Effector memory CD4-positive, alpha-beta T cell (primary cell): Measurements from ENCODE around the gene KRTAP10-2.
"Not testable (repeated sequence)": the region's sequence is repeated elsewhere in the genome, so short reads cannot be mapped to it uniquely, and the experiment has no call there.

Experiments
- DNase-seq, 3 donors: peaks; one replicate each; pipeline ENCODE4 v3.0.0-alpha.2; 2020
- H3K27ac ChIP-seq: 2 replicates; pipeline ENCODE4 v1.7.0; 2013; ENCODE audit warnings: mild to moderate bottlenecking, low read length, moderate library complexity; ENCODE audit not compliant: insufficient read depth, poor library complexity, severe bottlenecking
- H3K27me3 ChIP-seq: replicated peaks from 2 replicates; pipeline ENCODE4 v1.7.0; 2013; ENCODE audit warnings: mild to moderate bottlenecking, low read length; ENCODE audit not compliant: insufficient read depth, control insufficient read depth, poor library complexity, severe bottlenecking
- H3K36me3 ChIP-seq: 2 replicates; pipeline ENCODE4 v1.7.0; 2013; ENCODE audit warnings: mild to moderate bottlenecking, low read length, moderate library complexity; ENCODE audit not compliant: control insufficient read depth, insufficient read depth
- H3K4me1 ChIP-seq: 2 replicates; pipeline ENCODE4 v1.7.0; 2013; ENCODE audit warnings: low read length, mild to moderate bottlenecking; ENCODE audit not compliant: control insufficient read depth, insufficient read depth, poor library complexity, severe bottlenecking
- H3K4me3 ChIP-seq: 2 replicates; pipeline ENCODE4 v1.7.0; 2013; ENCODE audit warnings: low read length, low read depth, mild to moderate bottlenecking; ENCODE audit not compliant: insufficient read depth, poor library complexity, severe bottlenecking
- H3K9me3 ChIP-seq: 2 replicates; pipeline ENCODE4 v1.7.0; 2013; ENCODE audit warnings: mild to moderate bottlenecking, low read length, moderate library complexity; ENCODE audit not compliant: control insufficient read depth

Gene KRTAP10-2

GRCh38 chr21:44506279-44507255 is 44.7 kb downstream of the KRTAP10-2 start:
- Histone ChIP-seq H3K27me3 (no peaks in the 10 kb centered on the region), H3K27ac (no peak overlapping the region), H3K4me1 (peaks cover 9% of the 10 kb centered on the region), H3K36me3 (no peaks in the 10 kb centered on the region), H3K9me3 (no peaks in the 10 kb centered on the region), H3K4me3 (no peak overlapping the region)
- no peak for DNase-seq

GRCh38 chr21:44505673-44506278 is 45.5 kb downstream of the KRTAP10-2 start:
- Histone ChIP-seq H3K4me1 (peaks cover 6% of the 10 kb centered on the region), H3K4me3 (no peak overlapping the region), H3K36me3 (no peaks in the 10 kb centered on the region), H3K27ac (no peak overlapping the region), H3K9me3 (no peaks in the 10 kb centered on the region), H3K27me3 (no peaks in the 10 kb centered on the region)
- no peak for DNase-seq

- Histone ChIP-seq H3K27me3 (no peaks in the 10 kb centered on the region), H3K27ac (no peak overlapping the region), H3K9me3 (no peaks in the 10 kb centered on the region), H3K4me3 (no peak overlapping the region), H3K36me3 (no peaks in the 10 kb centered on the region), H3K4me1 (no peaks in the 10 kb centered on the region)
- no peak for DNase-seq
Measured at GRCh38 chr21:44503901-44504399, 47.4 kb downstream of the KRTAP10-2 start.

GRCh38 chr21:44503006-44503889 is 48.1 kb downstream of the KRTAP10-2 start:
- DNase-seq, H3K9me3 ChIP-seq, H3K4me1 ChIP-seq, H3K4me3 ChIP-seq, H3K36me3 ChIP-seq, H3K27ac ChIP-seq, H3K27me3 ChIP-seq: not testable (repeated sequence)

- no peak overlapping the region for H3K4me3 ChIP-seq
- H3K4me1 ChIP-seq: no peaks in the 10 kb centered on the region
- no peaks in the 10 kb centered on the region for H3K36me3 ChIP-seq
- no peaks in the 10 kb centered on the region for H3K27me3 ChIP-seq
- H3K27ac ChIP-seq: no peak overlapping the region
- H3K9me3 ChIP-seq: no peaks in the 10 kb centered on the region
- DNase-seq: no peak
Measured at GRCh38 chr21:44502171-44502958, 48.9 kb downstream of the KRTAP10-2 start.
